ENCODE data around the gene RIBC2.

- TF ChIP-seq ZHX1 (conservative IDR thresholded peaks at IDR 0.05; ENCODE audit: low read length) (no peak), EP300 (IDR thresholded peaks at IDR 0.05; ENCODE audit: low read length) (no peak), ZNF699 (CRISPR knock-in tag; IDR thresholded peaks at IDR 0.05; ENCODE audit: insufficient replicate concordance) (no peak), TCF3 (CRISPR knock-in tag; IDR thresholded peaks at IDR 0.05) (no peak), CHD1 (IDR thresholded peaks at IDR 0.05; ENCODE audit: low read length) (no peak), CTCF (IDR thresholded peaks at IDR 0.05 in 2 of 3, conservative IDR thresholded peaks at IDR 0.05 in 1 of 3; ENCODE audit: insufficient read depth in 2 of 3, low read depth in 1 of 3, low read length in 3 of 3) (no peak), JUND (IDR thresholded peaks at IDR 0.05; ENCODE audit: borderline replicate concordance, low read depth, low read length) (no peak), JUND (tag; IDR thresholded peaks at IDR 0.05; ENCODE audit: borderline replicate concordance, low read depth, low read length) (no peak)
Observed at GRCh38 chr22:45470871-45471270, 57.4 kb downstream of the RIBC2 start.
